Measurements from ENCODE around the gene MBD3.
"Not testable (repeated sequence)": the region's sequence is repeated elsewhere in the genome, so short reads cannot be mapped to it uniquely, and the experiment has no call there.

MBD3 gene

GRCh38 chr19:1533510-1534150 is 59.0 kb downstream of the MBD3 start:
- no peak for DNase-seq

- no peak for DNase-seq
Measured at GRCh38 chr19:1532003-1532402, 60.7 kb downstream of the MBD3 start.

- DNase-seq, result no peak
Measured at GRCh38 chr19:1531587-1531986, 61.1 kb downstream of the MBD3 start.

GRCh38 chr19:1530856-1531255 is 61.8 kb downstream of the MBD3 start:
- DNase-seq, result not testable (repeated sequence)

- no peak for DNase-seq
Measured at GRCh38 chr19:1529430-1529816, 63.2 kb downstream of the MBD3 start.

- DNase-seq, result no peak
Measured at GRCh38 chr19:1528596-1529429, 63.9 kb downstream of the MBD3 start.

GRCh38 chr19:1527650-1528309 is 64.9 kb downstream of the MBD3 start:
- no peak for DNase-seq

- DNase-seq, result no peak
Measured at GRCh38 chr19:1526979-1527649, 65.6 kb downstream of the MBD3 start.

GRCh38 chr19:1526066-1526778 is 66.4 kb downstream of the MBD3 start:
- DNase-seq, result no peak

- no peak for DNase-seq
Measured at GRCh38 chr19:1525343-1525742, 67.3 kb downstream of the MBD3 start.

- no peak for DNase-seq
Measured at GRCh38 chr19:1524972-1525325, 67.7 kb downstream of the MBD3 start.

GRCh38 chr19:1524287-1524971 is 68.2 kb downstream of the MBD3 start:
- no peak for DNase-seq

Measured in DMS 273 treated with DMSO at 0.1 percent for 48 hours (cell line).